HepG2 (cell line): ENCODE data around the gene ACTR3. TPM values are rescaled to one million over a fixed set of nuclear protein-coding genes. Genes with fewer than 3 reads are reported as not detected.

ENCODE experiments used
- CENPT ChIP-seq: sonication (generic); formaldehyde crosslinking; IDR thresholded peaks from 2 replicates; pipeline ENCODE4 v1.8.0; 2022; ENCODE audit warnings: low read depth, mild to moderate bottlenecking, moderate library complexity, missing genetic modification reagents
- E2F2 ChIP-seq: sonication (generic); formaldehyde crosslinking; IDR thresholded peaks from 2 replicates; pipeline ENCODE4 v1.4.0; 2020; ENCODE audit warnings: missing genetic modification reagents, borderline replicate concordance
- EED ChIP-seq: sonication (generic); formaldehyde crosslinking; IDR thresholded peaks from 2 replicates; pipeline ENCODE4 v1.5.0; 2020; ENCODE audit warnings: mild to moderate bottlenecking, missing genetic modification reagents
- EHMT2 ChIP-seq: fragments of 200-600 bp; sonication (generic); IDR thresholded peaks from 2 replicates; pipeline ENCODE4 v1.7.0; 2017; ENCODE audit warnings: antibody characterized with exemption, low read depth, low read length, borderline replicate concordance
- HDAC1 ChIP-seq: sonication (generic); formaldehyde crosslinking; IDR thresholded peaks from 2 replicates; pipeline ENCODE4 v1.5.1; 2020; ENCODE audit warnings: mild to moderate bottlenecking, missing genetic modification reagents
- JDP2 ChIP-seq: sonication (generic); formaldehyde crosslinking; IDR thresholded peaks from 2 replicates; pipeline ENCODE4 v1.8.1; 2022; ENCODE audit warnings: missing genetic modification reagents, borderline replicate concordance
- JUND ChIP-seq: sonication (generic); formaldehyde crosslinking; IDR thresholded peaks from 2 replicates; pipeline ENCODE4 v1.8.0; 2022; ENCODE audit warnings: mild to moderate bottlenecking, missing genetic modification reagents
- KAT7 ChIP-seq: IDR thresholded peaks from 2 replicates; pipeline ENCODE4 v1.6.1; 2018; ENCODE audit warnings: borderline replicate concordance, missing compliant biosample characterization
- MIER2 ChIP-seq: IDR thresholded peaks from 2 replicates; pipeline ENCODE4 v1.6.1; 2016; ENCODE audit warnings: missing biosample characterization, missing genetic modification reagents
- MZF1 ChIP-seq: sonication (generic); formaldehyde crosslinking; IDR thresholded peaks from 2 replicates; pipeline ENCODE4 v1.8.1; 2023; ENCODE audit warnings: mild to moderate bottlenecking, missing genetic modification reagents, borderline replicate concordance
- SMAD9 ChIP-seq: sonication (generic); formaldehyde crosslinking; IDR thresholded peaks from 2 replicates; pipeline ENCODE4 v1.5.1; 2020; ENCODE audit warnings: mild to moderate bottlenecking, missing genetic modification reagents
- SMARCC2 ChIP-seq: fragments of 450-650 bp; IDR thresholded peaks from 2 replicates; pipeline ENCODE4 v1.6.1; 2017; ENCODE audit warnings: antibody characterized with exemption, mild to moderate bottlenecking
- SNRNP70 ChIP-seq: fragments of 200-400 bp; formaldehyde crosslinking; IDR thresholded peaks from 2 replicates; pipeline ENCODE4 v1.6.1; 2017; ENCODE audit warnings: mild to moderate bottlenecking, low read depth, low read length, moderate library complexity
- SP140L ChIP-seq: sonication (generic); formaldehyde crosslinking; IDR thresholded peaks from 2 replicates; pipeline ENCODE4 v1.4.0; 2020; ENCODE audit warnings: missing genetic modification reagents, borderline replicate concordance
- SP2 ChIP-seq: sonication (generic); formaldehyde crosslinking; IDR thresholded peaks from 2 replicates; pipeline ENCODE4 v1.5.1; 2020; ENCODE audit warnings: mild to moderate bottlenecking, missing genetic modification reagents
- THRA ChIP-seq: sonication (generic); formaldehyde crosslinking; IDR thresholded peaks from 2 replicates; pipeline ENCODE4 v1.4.0; 2020; ENCODE audit warnings: missing genetic modification reagents, borderline replicate concordance
- YEATS4 ChIP-seq: sonication (generic); formaldehyde crosslinking; IDR thresholded peaks from 2 replicates; pipeline ENCODE4 v1.4.0; 2020; ENCODE audit warnings: missing genetic modification reagents, borderline replicate concordance
- ZBTB44 ChIP-seq: sonication (generic); formaldehyde crosslinking; IDR thresholded peaks from 2 replicates; pipeline ENCODE4 v1.4.0; 2020; ENCODE audit warnings: missing genetic modification reagents
- ZBTB7B ChIP-seq: sonication (generic); formaldehyde crosslinking; IDR thresholded peaks from 2 replicates; pipeline ENCODE4 v1.4.0; 2020; ENCODE audit warnings: missing genetic modification reagents
- ZMAT5 ChIP-seq: sonication (generic); formaldehyde crosslinking; IDR thresholded peaks from 2 replicates; pipeline ENCODE4 v1.5.0; 2020; ENCODE audit warnings: mild to moderate bottlenecking, low read depth, missing genetic modification reagents, borderline replicate concordance
- ZNF160 ChIP-seq: sonication (generic); formaldehyde crosslinking; IDR thresholded peaks from 2 replicates; pipeline ENCODE4 v1.8.0; 2022; ENCODE audit warnings: mild to moderate bottlenecking, inconsistent platforms, missing genetic modification reagents
- ZNF350 ChIP-seq: sonication (generic); formaldehyde crosslinking; IDR thresholded peaks from 2 replicates; pipeline ENCODE4 v1.4.0; 2020; ENCODE audit warnings: mild to moderate bottlenecking, low read depth, missing genetic modification reagents, borderline replicate concordance
- ZNF382 ChIP-seq: sonication (generic); formaldehyde crosslinking; IDR thresholded peaks from 2 replicates; pipeline ENCODE4 v1.5.0; 2020; ENCODE audit warnings: missing genetic modification reagents, mild to moderate bottlenecking, borderline replicate concordance
- ZNF678 ChIP-seq: sonication (generic); formaldehyde crosslinking; IDR thresholded peaks from 2 replicates; pipeline ENCODE4 v1.4.0; 2020; ENCODE audit warnings: mild to moderate bottlenecking, missing genetic modification reagents
- ZNF703 ChIP-seq: sonication (generic); formaldehyde crosslinking; IDR thresholded peaks from 2 replicates; pipeline ENCODE4 v1.5.1; 2020; ENCODE audit warnings: missing genetic modification reagents, mild to moderate bottlenecking, moderate library complexity, borderline replicate concordance
- polyA plus RNA-seq, 8 experiments: library from polyadenylated mRNA; depleted of rRNA in 3 of 8; stranded (reverse) in 7 of 8; unstranded in 1 of 8; fragments of >200 nt; fragmentation: Illumina TruSeq in 4 of 8; extraction: Trizol in 4 of 8; gene quantifications; 2 replicates each; pipeline versions ENCODE4 v1.2.1 to v1.2.3, GENCODE V29; 2011 to 2016; ENCODE audit warnings: low read depth in 4 of 8, missing spikeins in 1 of 8, mixed read lengths in 1 of 8; ENCODE audit not compliant: insufficient read depth in 1 of 8
- total RNA-seq, 5 experiments: library from RNA; depleted of rRNA; stranded (reverse); fragments of >200 nt; fragmentation: Illumina TruSeq; extraction: Trizol; gene quantifications; 2 replicates each; pipeline ENCODE4 v1.2.3, GENCODE V29; 2016; ENCODE audit warnings: low read depth in 1 of 5

ACTR3 gene
- total and polyA plus RNA-seq, 2 of the 13 experiments (the other 11 are each of a cell fraction or from before 2014, with no cell fraction given) = 123 to 225 TPM

- TF ChIP-seq YEATS4 (CRISPR knock-in tag) (peak; percentile 90), ZNF703 (CRISPR knock-in tag) (peak; percentile 21; the same call in 1 of the 2 replicates), ZNF350 (CRISPR knock-in tag) (peak; percentile 98), SP140L (CRISPR knock-in tag) (peak; percentile 90; the same call in 1 of the 2 replicates), HDAC1 (CRISPR knock-in tag) (peak; percentile 61), THRA (CRISPR knock-in tag) (peak; percentile 76; the same call in 1 of the 2 replicates), KAT7 (peak; percentile 67), ZNF382 (no peak), CENPT (CRISPR knock-in tag) (peak; percentile 60; the same call in 1 of the 2 replicates), JUND (CRISPR knock-in tag) (0 out of 2 replicates have a peak, but pooled peaks have one; percentile 44), MZF1 (CRISPR knock-in tag) (no peak), SNRNP70 (no peak), SMARCC2 (peak; percentile 43; the same call in 1 of the 2 replicates), ZBTB7B (CRISPR knock-in tag) (peak; percentile 70; the same call in 1 of the 2 replicates), SP2 (CRISPR knock-in tag) (peak; percentile 41), E2F2 (CRISPR knock-in tag) (no peak), JDP2 (CRISPR knock-in tag) (peak; percentile 43; the same call in 1 of the 2 replicates), EHMT2 (peak; percentile 54; the same call in 1 of the 2 replicates), ZNF678 (CRISPR knock-in tag) (no peak), ZMAT5 (CRISPR knock-in tag) (no peak), ZNF160 (CRISPR knock-in tag) (peak; percentile 96), MIER2 (CRISPR knock-in tag) (peak; percentile 78; the same call in 1 of the 2 replicates), ZBTB44 (CRISPR knock-in tag) (peak; percentile 70), EED (no peak; the same call in 1 of the 2 replicates), SMAD9 (no peak)
These were observed at the start of gene ACTR3 (continued) for GRCh38 chr2:113889471-113890252.
